ENCODE data around the gene EEF1G. TPM values are rescaled to one million over a fixed set of nuclear protein-coding genes. Genes with fewer than 3 reads are reported as not detected.
A peak's percentile ranks its signal among the peaks of the same experiment; 100 is the strongest.
"Not testable (repeated sequence)": the region's sequence is repeated elsewhere in the genome, so short reads cannot be mapped to it uniquely, and the experiment has no call there.

Gene EEF1G
- total RNA-seq, 1 experiment from 2014 or later: 2,004 TPM

DNA sequence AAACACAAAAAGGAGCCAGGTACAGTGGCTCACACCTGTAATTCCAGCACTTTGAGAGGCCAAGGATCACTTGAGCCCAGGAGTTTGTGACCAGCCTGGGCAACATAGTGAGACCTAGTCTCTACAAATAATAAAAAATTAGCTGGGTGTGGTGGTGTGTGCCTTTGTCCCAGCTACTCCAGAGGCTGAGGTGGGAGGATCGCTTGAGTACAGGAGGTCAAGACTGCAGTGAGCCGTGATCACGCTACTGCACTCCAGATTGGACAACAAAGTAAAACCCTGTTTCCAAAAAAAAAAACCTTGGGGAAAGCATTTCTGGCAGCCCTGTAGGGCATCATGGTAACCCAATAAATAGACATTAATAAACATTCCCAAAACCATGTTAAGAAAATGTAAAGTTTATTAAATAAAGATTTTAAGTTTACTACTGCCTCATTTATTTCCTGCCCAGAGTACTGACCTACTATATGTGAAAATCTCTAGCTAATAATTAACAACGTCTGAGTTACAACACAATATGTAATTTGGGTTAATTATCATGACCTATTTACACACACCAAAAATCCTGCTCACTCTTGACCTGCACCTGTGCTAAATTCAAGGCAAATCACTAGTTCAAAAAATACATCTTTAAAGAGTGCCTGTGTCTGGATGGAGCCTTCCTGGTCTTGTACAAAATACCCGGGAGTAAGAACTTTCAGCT lies 8.4 kb downstream of the EEF1G start:
- Histone ChIP-seq H3K9me3 (no peaks in the 10 kb centered on the region), H3K4me1 (peaks cover 58% of the 10 kb centered on the region), H3K4me3 (ENCODE audit: low read depth, low read length) (no peak overlapping the region), H3K36me3 (ENCODE audit: control insufficient read depth, insufficient read depth, low read length) (peaks cover 6% of the 10 kb centered on the region), H3K27me3 (replicated peaks; ENCODE audit: control insufficient read depth, insufficient read depth, low read length) (no peaks in the 10 kb centered on the region)
- H3K4me1 Mint-ChIP-seq (ENCODE audit: low read depth, unreplicated experiment): peaks cover 45% of the 10 kb centered on the region
- H3K9me3 Mint-ChIP-seq (ENCODE audit: unreplicated experiment): no peaks in the 10 kb centered on the region
- ChIA-PET POLR2A (interaction anchor here (0.5 to 1.5 kb wide), 5 partner anchors 9 to 642 kb away, joined by 3 to 15 read pairs (median 4); partner anchors contain the start of genes AHNAK, EEF1G and TUT1), CTCF (interaction anchor here (0.7 to 1.6 kb wide), 6 partner anchors 9 to 172 kb away, joined by 3 to 4 read pairs (median 4); partner anchors contain the start of gene EEF1G)
- DNase-seq: no peak
- no TSS peak for BruUV-seq (replicated peaks)
- no peak overlapping the region for H3K4me3 Mint-ChIP-seq (ENCODE audit: unreplicated experiment)
- H3K27ac Mint-ChIP-seq (ENCODE audit: unreplicated experiment): peak overlapping the region; percentile 6
- intact Hi-C loops (cut with micrococcal nuclease; ENCODE audit: unreplicated experiment): no loop called here
- H3K36me3 Mint-ChIP-seq (ENCODE audit: insufficient read depth, unreplicated experiment): peaks cover 100% of the 10 kb centered on the region
- no peaks in the 10 kb centered on the region for H3K27me3 Mint-ChIP-seq (ENCODE audit: insufficient read depth, unreplicated experiment)
- TF ChIP-seq, protein P1, sequence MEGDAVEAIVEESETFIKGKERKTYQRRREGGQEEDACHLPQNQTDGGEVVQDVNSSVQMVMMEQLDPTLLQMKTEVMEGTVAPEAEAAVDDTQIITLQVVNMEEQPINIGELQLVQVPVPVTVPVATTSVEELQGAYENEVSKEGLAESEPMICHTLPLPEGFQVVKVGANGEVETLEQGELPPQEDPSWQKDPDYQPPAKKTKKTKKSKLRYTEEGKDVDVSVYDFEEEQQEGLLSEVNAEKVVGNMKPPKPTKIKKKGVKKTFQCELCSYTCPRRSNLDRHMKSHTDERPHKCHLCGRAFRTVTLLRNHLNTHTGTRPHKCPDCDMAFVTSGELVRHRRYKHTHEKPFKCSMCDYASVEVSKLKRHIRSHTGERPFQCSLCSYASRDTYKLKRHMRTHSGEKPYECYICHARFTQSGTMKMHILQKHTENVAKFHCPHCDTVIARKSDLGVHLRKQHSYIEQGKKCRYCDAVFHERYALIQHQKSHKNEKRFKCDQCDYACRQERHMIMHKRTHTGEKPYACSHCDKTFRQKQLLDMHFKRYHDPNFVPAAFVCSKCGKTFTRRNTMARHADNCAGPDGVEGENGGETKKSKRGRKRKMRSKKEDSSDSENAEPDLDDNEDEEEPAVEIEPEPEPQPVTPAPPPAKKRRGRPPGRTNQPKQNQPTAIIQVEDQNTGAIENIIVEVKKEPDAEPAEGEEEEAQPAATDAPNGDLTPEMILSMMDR (IDR thresholded peaks at IDR 0.05; ENCODE audit: insufficient read depth in 1 of 2, low read depth in 1 of 2, low read length in 1 of 2, severe bottlenecking in 1 of 2, unreplicated experiment in 1 of 2): no peak

DNA sequence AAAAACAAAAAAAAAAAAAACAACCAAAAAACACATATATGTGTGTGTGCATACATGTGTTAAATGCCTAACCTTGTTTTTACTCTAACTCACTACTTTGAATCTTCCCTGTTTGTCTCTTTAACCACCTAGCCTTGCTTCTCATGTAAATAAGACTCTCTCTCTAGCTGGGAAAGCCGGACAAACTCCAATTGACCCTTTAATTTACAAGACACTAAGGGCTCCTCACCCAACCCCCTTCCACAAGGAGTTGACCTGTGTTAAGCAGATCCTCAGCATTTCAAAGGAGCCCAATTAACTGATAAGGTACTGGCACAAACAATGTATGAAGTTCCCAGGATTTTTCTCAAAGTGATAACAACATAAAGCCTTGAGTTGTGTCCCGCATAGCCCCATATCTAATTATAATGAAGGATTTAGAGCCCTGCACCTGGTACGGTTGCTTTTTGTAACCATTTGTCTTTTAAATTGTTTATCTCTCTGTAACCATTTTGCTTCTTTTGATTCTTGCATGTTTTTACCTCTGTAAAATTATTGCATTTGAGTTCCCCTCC lies 11.9 kb downstream of the EEF1G start:
- intact Hi-C loops (cut with micrococcal nuclease; ENCODE audit: unreplicated experiment): loop anchor here (2.0 kb wide), 1 partner anchor 41 kb away; no protein-coding TSS in a partner anchor
- peaks cover 74% of the 10 kb centered on the region for H3K4me1 ChIP-seq
- not testable (repeated sequence) for H3K4me3 ChIP-seq (ENCODE audit: low read depth, low read length); H3K36me3 ChIP-seq (ENCODE audit: control insufficient read depth, insufficient read depth, low read length); H3K9me3 Mint-ChIP-seq (ENCODE audit: unreplicated experiment); H3K9me3 ChIP-seq; H3K27me3 ChIP-seq (replicated peaks; ENCODE audit: control insufficient read depth, insufficient read depth, low read length); H3K27me3 Mint-ChIP-seq (ENCODE audit: insufficient read depth, unreplicated experiment); BruUV-seq (replicated peaks)
- ChIA-PET POLR2A (interaction anchor here (2.9 kb wide), 1 partner anchor 12 kb away, joined by 26 read pairs; the partner anchor contains the start of gene EEF1G), CTCF (interaction anchor here (1.7 to 2.5 kb wide), 4 partner anchors 10 to 54 kb away, joined by 8 to 14 read pairs (median 10); partner anchors contain the start of genes AHNAK and MTA2)
- peaks cover 59% of the 10 kb centered on the region for H3K4me1 Mint-ChIP-seq (ENCODE audit: low read depth, unreplicated experiment)
- H3K4me3 Mint-ChIP-seq (ENCODE audit: unreplicated experiment): peak overlapping the region; percentile 50
- H3K36me3 Mint-ChIP-seq (ENCODE audit: insufficient read depth, unreplicated experiment): peaks cover 100% of the 10 kb centered on the region
- H3K27ac Mint-ChIP-seq (ENCODE audit: unreplicated experiment): peak overlapping the region; percentile 71
- peak; percentile 55 to 73 for DNase-seq

DNA sequence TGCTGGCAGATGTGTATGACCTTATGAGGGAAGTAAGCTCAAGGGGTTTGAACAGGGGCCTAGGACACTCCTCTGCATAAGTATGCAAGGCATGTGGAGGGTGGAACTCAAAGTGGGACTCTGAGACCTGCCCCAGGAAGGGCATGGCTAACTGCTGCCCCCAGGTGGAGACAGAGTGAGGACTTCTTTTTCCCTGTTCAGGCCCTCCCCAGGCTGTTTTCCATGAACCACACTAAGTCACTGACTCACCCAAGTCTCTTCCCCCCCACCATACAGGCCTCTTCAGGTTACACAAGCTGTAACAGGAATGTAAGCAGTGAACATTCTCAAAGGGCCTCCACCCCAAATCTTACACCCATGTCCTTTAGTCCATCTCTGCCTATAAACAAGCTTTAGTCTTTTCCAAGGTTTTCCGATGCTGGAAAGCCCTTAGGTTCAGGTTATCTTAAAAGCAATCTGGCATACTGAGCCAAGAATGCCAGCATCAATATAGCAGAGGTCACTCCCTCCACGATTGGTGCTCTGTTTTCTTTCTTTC lies 13.1 kb downstream of the EEF1G start:
- H3K4me1 Mint-ChIP-seq (ENCODE audit: low read depth, unreplicated experiment): peaks cover 59% of the 10 kb centered on the region
- DNase-seq: peak; percentile 97 to 98
- Histone ChIP-seq H3K27me3 (replicated peaks; ENCODE audit: control insufficient read depth, insufficient read depth, low read length) (no peaks in the 10 kb centered on the region), H3K36me3 (ENCODE audit: control insufficient read depth, insufficient read depth, low read length) (peaks cover 4% of the 10 kb centered on the region; the same call in 1 of the 2 replicates), H3K4me1 (peaks cover 74% of the 10 kb centered on the region), H3K9me3 (no peaks in the 10 kb centered on the region), H3K4me3 (ENCODE audit: low read depth, low read length) (no peak overlapping the region)
- intact Hi-C loops (cut with micrococcal nuclease; ENCODE audit: unreplicated experiment): loop anchor here (1.0 to 2.0 kb wide), 6 partner anchors 15 to 180 kb away; no protein-coding TSS in a partner anchor
- ChIA-PET CTCF (interaction anchor here (0.7 to 2.5 kb wide), 33 partner anchors 9 to 223 kb away, joined by 3 to 45 read pairs (median 5); partner anchors contain the start of genes AHNAK, ASRGL1, C11orf98 and EEF1G), POLR2A (interaction anchor here (0.5 to 2.9 kb wide), 14 partner anchors 9 to 111 kb away, joined by 3 to 26 read pairs (median 4); partner anchors contain the start of genes AHNAK, B3GAT3, EEF1G and MTA2)
- H3K9me3 Mint-ChIP-seq (ENCODE audit: unreplicated experiment): no peaks in the 10 kb centered on the region
- TF ChIP-seq, protein P1 (IDR thresholded peaks at IDR 0.05; ENCODE audit: insufficient read depth in 1 of 2, low read depth in 1 of 2, low read length in 1 of 2, severe bottlenecking in 1 of 2, unreplicated experiment in 1 of 2): peak; percentile 91 to 94
- no peaks in the 10 kb centered on the region for H3K27me3 Mint-ChIP-seq (ENCODE audit: insufficient read depth, unreplicated experiment)
- H3K36me3 Mint-ChIP-seq (ENCODE audit: insufficient read depth, unreplicated experiment): peaks cover 100% of the 10 kb centered on the region
- peak overlapping the region; percentile 50 for H3K4me3 Mint-ChIP-seq (ENCODE audit: unreplicated experiment)
- peak overlapping the region; percentile 71 for H3K27ac Mint-ChIP-seq (ENCODE audit: unreplicated experiment)
- BruUV-seq (replicated peaks): no TSS peak

DNA sequence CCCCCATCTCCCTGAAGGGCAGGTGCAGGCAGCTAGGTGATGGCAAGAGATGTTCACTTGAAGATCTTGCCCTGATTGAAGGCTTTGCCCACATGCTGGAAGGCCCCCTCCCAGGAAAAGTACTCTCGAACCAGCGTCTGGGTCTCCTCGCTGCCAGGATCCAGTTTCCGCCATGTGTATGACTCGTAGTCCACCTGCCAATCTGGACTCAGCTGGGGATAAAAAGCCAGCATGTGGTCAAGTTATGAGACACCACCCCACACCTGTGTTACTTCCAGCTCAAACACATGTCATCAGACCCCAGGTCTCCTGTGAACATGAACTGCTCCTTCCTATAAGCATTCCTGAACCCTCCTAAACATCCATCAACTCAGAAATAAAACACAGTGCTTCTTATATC lies 14.1 kb downstream of the EEF1G start:
- H3K9me3 Mint-ChIP-seq (ENCODE audit: unreplicated experiment); H3K36me3 ChIP-seq (ENCODE audit: control insufficient read depth, insufficient read depth, low read length); H3K27me3 ChIP-seq (replicated peaks; ENCODE audit: control insufficient read depth, insufficient read depth, low read length); H3K4me3 ChIP-seq (ENCODE audit: low read depth, low read length); H3K9me3 ChIP-seq; H3K27me3 Mint-ChIP-seq (ENCODE audit: insufficient read depth, unreplicated experiment); DNase-seq; BruUV-seq (replicated peaks): not testable (repeated sequence)
- peaks cover 62% of the 10 kb centered on the region for H3K4me1 Mint-ChIP-seq (ENCODE audit: low read depth, unreplicated experiment)
- peaks cover 81% of the 10 kb centered on the region for H3K4me1 ChIP-seq
- POLR2A ChIA-PET: interaction anchor here (1.4 to 2.9 kb wide), 2 partner anchors 15 to 16 kb away, joined by 4 to 26 read pairs; partner anchors contain the start of gene EEF1G
- intact Hi-C loops (cut with micrococcal nuclease; ENCODE audit: unreplicated experiment): loop anchor here (1.0 to 2.0 kb wide), 6 partner anchors 14 to 179 kb away; no protein-coding TSS in a partner anchor
- H3K4me3 Mint-ChIP-seq (ENCODE audit: unreplicated experiment): peak overlapping the region; percentile 50
- peaks cover 100% of the 10 kb centered on the region for H3K36me3 Mint-ChIP-seq (ENCODE audit: insufficient read depth, unreplicated experiment)
- peak overlapping the region; percentile 71 for H3K27ac Mint-ChIP-seq (ENCODE audit: unreplicated experiment)
- CTCF ChIA-PET: interaction anchor here (1.0 to 2.5 kb wide), 8 partner anchors 10 to 164 kb away, joined by 3 to 45 read pairs (median 4); partner anchors contain the start of gene AHNAK

All from Caco-2 (cell line).